CD8-positive, alpha-beta memory T cell (primary cell): ENCODE measurements around the gene MARCHF2. TPM values are rescaled to one million over a fixed set of nuclear protein-coding genes. Genes with fewer than 3 reads are reported as not detected.
A peak's percentile ranks its signal among the peaks of the same experiment; 100 is the strongest.

Experiments used
- CTCF ChIA-PET: fragments of 350-600 bp; sonication (Branson Sonifier 250); formaldehyde crosslinking; loops from one replicate; lab custom pipeline; 2021; ENCODE audit warnings: antibody characterized with exemption; lab: Charles Lee
- POLR2A ChIA-PET: fragments of 350-600 bp; sonication (Branson Sonifier 250); formaldehyde crosslinking; loops from one replicate; lab custom pipeline; 2021; ENCODE audit warnings: antibody characterized with exemption; lab: Charles Lee
- DNase-seq, 5 donors: peaks; one replicate each; pipeline versions ENCODE4 v3.0.0 to v3.0.0-alpha.2; 2020 to 2022; ENCODE audit warnings: mixed read lengths in 1 of 5
- H3K27ac ChIP-seq: one replicate; pipeline ENCODE4 v1.7.0; 2013; ENCODE audit warnings: low read depth, mild to moderate bottlenecking, low read length, moderate library complexity
- H3K27me3 ChIP-seq: 2 replicates; pipeline ENCODE4 v1.7.0; 2013; ENCODE audit warnings: low read length, mild to moderate bottlenecking; ENCODE audit not compliant: insufficient read depth, poor library complexity, severe bottlenecking
- H3K36me3 ChIP-seq: 2 replicates; pipeline ENCODE4 v1.7.0; 2013; ENCODE audit warnings: mild to moderate bottlenecking, low read length, moderate library complexity; ENCODE audit not compliant: insufficient read depth
- H3K4me1 ChIP-seq: 2 replicates; pipeline ENCODE4 v1.7.0; 2013; ENCODE audit warnings: mild to moderate bottlenecking, low read length, moderate library complexity; ENCODE audit not compliant: insufficient read depth
- H3K4me3 ChIP-seq: 2 replicates; pipeline ENCODE4 v1.7.0; 2013; ENCODE audit warnings: mild to moderate bottlenecking, low read length
- H3K9me3 ChIP-seq: 2 replicates; pipeline ENCODE4 v1.7.0; 2013; ENCODE audit warnings: mild to moderate bottlenecking, low read length
- H3K27ac Mint-ChIP-seq, 8 donors: one replicate each; pipeline ENCODE4 v1.8.0; 2020 to 2021; ENCODE audit warnings: mixed read lengths in 8 of 8, mild to moderate bottlenecking in 6 of 8, inconsistent platforms in 3 of 8, moderate library complexity in 3 of 8
- H3K27me3 Mint-ChIP-seq, 2 donors: one replicate each; pipeline ENCODE4 v1.8.0; 2020 to 2021; ENCODE audit warnings: mixed read lengths in 2 of 2, mild to moderate bottlenecking in 1 of 2, moderate library complexity in 1 of 2
- H3K36me3 Mint-ChIP-seq, 3 donors: one replicate each; pipeline ENCODE4 v1.8.0; 2020 to 2021; ENCODE audit warnings: mixed read lengths in 3 of 3, inconsistent platforms in 1 of 3, mild to moderate bottlenecking in 1 of 3
- H3K4me1 Mint-ChIP-seq, 3 donors: one replicate each; pipeline ENCODE4 v1.8.0; 2020 to 2021; ENCODE audit warnings: mixed read lengths in 3 of 3, inconsistent platforms in 1 of 3, mild to moderate bottlenecking in 1 of 3
- H3K4me3 Mint-ChIP-seq, 7 donors: one replicate each; pipeline ENCODE4 v1.8.0; 2020 to 2021; ENCODE audit warnings: mixed read lengths in 7 of 7, mild to moderate bottlenecking in 6 of 7, moderate library complexity in 4 of 7, inconsistent platforms in 2 of 7
- H3K9me3 Mint-ChIP-seq, 5 donors: one replicate each; pipeline ENCODE4 v1.8.0; 2020 to 2022; ENCODE audit warnings: mixed read lengths in 5 of 5, mild to moderate bottlenecking in 3 of 5, moderate library complexity in 2 of 5, inconsistent platforms in 1 of 5
- polyA plus RNA-seq: library from polyadenylated mRNA; unstranded; fragments of 300-500 nt; fragmentation: Illumina TruSeq; gene quantifications from one replicate; pipeline ENCODE4 v1.2.3, GENCODE V29; 2021
- total RNA-seq, 2 experiments: library from RNA; stranded (reverse); gene quantifications; one replicate each; pipeline ENCODE4 v1.2.3, GENCODE V29; 2021

Gene MARCHF2
- total and polyA plus RNA-seq, 3 experiments from 2014 or later: 13.1 to 51.0 (median 14.1) TPM

DNA sequence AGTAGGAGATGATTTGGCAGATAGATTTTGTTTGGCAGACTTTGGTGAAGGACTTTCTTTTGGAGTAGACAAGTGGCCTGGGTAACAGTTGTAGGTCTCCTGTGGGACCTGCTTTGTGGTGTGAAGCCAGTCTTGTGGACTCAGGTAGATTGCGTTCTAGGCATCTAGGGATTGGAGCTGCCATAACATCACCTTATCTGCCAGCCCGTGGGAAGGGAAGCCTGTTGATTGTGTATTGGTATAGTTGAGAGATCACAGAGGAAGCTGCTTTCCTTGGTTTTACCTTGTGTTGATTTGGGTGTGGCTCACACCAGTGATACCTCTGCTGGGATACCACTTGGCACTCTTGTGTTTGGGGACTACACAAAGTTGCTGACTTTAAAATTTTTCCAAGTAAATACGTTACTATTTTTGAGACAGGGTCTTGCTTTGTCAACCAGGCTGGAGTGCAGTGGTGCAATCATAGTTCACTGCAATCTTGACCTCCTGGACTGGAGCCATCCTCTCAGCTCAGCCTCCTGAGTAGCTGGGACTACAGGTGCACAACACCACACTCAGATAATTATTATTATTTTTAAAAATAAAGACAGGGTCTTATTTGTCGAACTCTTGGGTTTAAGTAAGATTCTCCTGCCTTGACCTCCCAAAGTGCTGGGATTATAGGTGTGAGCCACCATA lies 39.5 kb downstream of the MARCHF2 start:
- Mint-ChIP-seq H3K36me3 (peaks cover 0 to 74% (median 11%) of the 10 kb centered on the region in 3 donors), H3K27me3 (no peaks in the 10 kb centered on the region), H3K27ac (peak overlapping the region in 7 of 8 donors; percentile 9 to 76 (median 63)), H3K4me1 (peaks cover 79 to 95% (median 89%) of the 10 kb centered on the region in 3 donors), H3K9me3 (no peaks in the 10 kb centered on the region), H3K4me3 (peak overlapping the region in 6 of 7 donors; percentile 12 to 79 (median 58))
- H3K27ac ChIP-seq: no peak overlapping the region
- H3K36me3 ChIP-seq: peaks cover 33% of the 10 kb centered on the region
- no peaks in the 10 kb centered on the region for H3K27me3 ChIP-seq
- H3K4me1 ChIP-seq: peaks cover 67% of the 10 kb centered on the region
- CTCF ChIA-PET: no interaction called here
- no peak overlapping the region for H3K4me3 ChIP-seq
- no peaks in the 10 kb centered on the region for H3K9me3 ChIP-seq
- DNase-seq: no peak
- POLR2A ChIA-PET: no interaction called here

DNA sequence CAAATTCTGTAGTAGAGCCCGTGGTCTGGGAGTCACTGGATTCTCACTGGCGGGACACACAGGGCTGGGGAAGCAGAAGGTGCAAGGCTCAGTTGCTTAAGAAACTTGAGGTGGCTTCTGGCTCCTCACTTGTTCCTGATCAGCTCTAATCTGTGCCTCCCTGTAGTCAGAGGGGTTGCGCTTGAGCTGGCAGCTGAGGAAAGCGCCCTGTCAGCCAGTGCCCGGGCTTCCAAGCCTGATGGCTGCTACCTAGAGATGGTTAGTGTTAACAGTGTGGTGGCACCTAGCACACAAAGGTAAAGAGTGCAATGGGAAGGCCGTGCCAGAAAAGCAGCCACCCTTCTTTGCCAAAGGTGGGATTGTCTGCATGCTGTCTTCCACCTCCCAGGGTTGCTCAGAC lies 40.5 kb downstream of the MARCHF2 start:
- Mint-ChIP-seq H3K4me3 (peak overlapping the region in 4 of 7 donors; percentile 20 to 67 (median 50)), H3K36me3 (peaks cover 0 to 79% (median 11%) of the 10 kb centered on the region in 3 donors), H3K27ac (peak overlapping the region in 1 of 8 donors; percentile 72), H3K27me3 (no peaks in the 10 kb centered on the region), H3K4me1 (peaks cover 83 to 96% (median 90%) of the 10 kb centered on the region in 3 donors), H3K9me3 (no peaks in the 10 kb centered on the region)
- H3K4me3 ChIP-seq: no peak overlapping the region
- peaks cover 65% of the 10 kb centered on the region for H3K4me1 ChIP-seq
- no peak overlapping the region for H3K27ac ChIP-seq
- no peak for DNase-seq
- H3K9me3 ChIP-seq: no peaks in the 10 kb centered on the region
- ChIA-PET CTCF (no interaction called here), POLR2A (no interaction called here)
- H3K27me3 ChIP-seq: no peaks in the 10 kb centered on the region
- peaks cover 33% of the 10 kb centered on the region for H3K36me3 ChIP-seq

DNA sequence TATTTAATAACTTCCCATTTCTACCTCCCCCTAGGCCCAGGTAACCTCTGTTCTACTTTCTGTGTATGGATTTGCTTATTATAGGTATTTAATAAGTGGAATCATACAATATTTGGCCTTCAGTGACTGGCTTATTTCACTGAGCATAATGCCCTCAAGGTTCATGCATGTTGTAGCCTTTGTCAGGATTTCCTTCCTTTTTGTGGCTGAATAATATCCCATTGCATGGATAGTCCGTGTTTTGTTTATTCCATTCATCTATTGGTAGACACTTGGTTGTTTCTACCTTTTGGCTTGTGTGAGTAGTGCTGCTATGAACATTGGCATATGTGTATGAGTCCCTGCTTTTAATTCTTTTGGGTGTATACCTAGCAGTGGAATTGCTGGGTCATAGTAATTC lies 41.1 kb downstream of the MARCHF2 start:
- H3K4me1 ChIP-seq: peaks cover 60% of the 10 kb centered on the region
- H3K4me3 Mint-ChIP-seq: peak overlapping the region in 1 of 7 donors; percentile 10
- no peak overlapping the region for H3K4me3 ChIP-seq
- H3K36me3 ChIP-seq: peaks cover 33% of the 10 kb centered on the region
- no peaks in the 10 kb centered on the region for H3K9me3 Mint-ChIP-seq
- no peak overlapping the region for H3K27ac ChIP-seq
- H3K27me3 ChIP-seq: no peaks in the 10 kb centered on the region
- H3K36me3 Mint-ChIP-seq: peaks cover 0 to 82% (median 11%) of the 10 kb centered on the region in 3 donors
- ChIA-PET CTCF (no interaction called here), POLR2A (no interaction called here)
- H3K4me1 Mint-ChIP-seq: peaks cover 84 to 96% (median 90%) of the 10 kb centered on the region in 3 donors
- H3K27ac Mint-ChIP-seq: peak overlapping the region in 2 of 8 donors; percentile 5 to 25
- no peak for DNase-seq
- H3K27me3 Mint-ChIP-seq: no peaks in the 10 kb centered on the region
- no peaks in the 10 kb centered on the region for H3K9me3 ChIP-seq

GRCh38 chr19:8455018-8455417 lies 41.9 kb downstream of the MARCHF2 start:
- H3K4me1 ChIP-seq: peaks cover 58% of the 10 kb centered on the region
- Mint-ChIP-seq H3K36me3 (peaks cover 0 to 86% (median 11%) of the 10 kb centered on the region in 3 donors), H3K9me3 (no peaks in the 10 kb centered on the region), H3K4me1 (peaks cover 86 to 98% (median 92%) of the 10 kb centered on the region in 3 donors), H3K4me3 (peak overlapping the region in 2 of 7 donors; percentile 10 to 14), H3K27ac (peak overlapping the region in 4 of 8 donors; percentile 4 to 40 (median 12)), H3K27me3 (no peaks in the 10 kb centered on the region)
- H3K36me3 ChIP-seq: peaks cover 37% of the 10 kb centered on the region
- POLR2A ChIA-PET: no interaction called here
- DNase-seq: no peak
- H3K9me3 ChIP-seq: no peaks in the 10 kb centered on the region
- no peaks in the 10 kb centered on the region for H3K27me3 ChIP-seq
- CTCF ChIA-PET: no interaction called here
- H3K27ac ChIP-seq: no peak overlapping the region
- no peak overlapping the region for H3K4me3 ChIP-seq

GRCh38 chr19:8456064-8456463 lies 43.0 kb downstream of the MARCHF2 start:
- Mint-ChIP-seq H3K4me3 (peak overlapping the region in 3 of 7 donors; percentile 5 to 77 (median 15)), H3K9me3 (no peaks in the 10 kb centered on the region), H3K36me3 (peaks cover 0 to 94% (median 11%) of the 10 kb centered on the region in 3 donors), H3K27me3 (no peaks in the 10 kb centered on the region), H3K4me1 (peaks cover 91 to 100% (median 98%) of the 10 kb centered on the region in 3 donors), H3K27ac (peak overlapping the region in 1 of 8 donors; percentile 41)
- DNase-seq: no peak
- POLR2A ChIA-PET: interaction anchor here (0.6 to 0.7 kb wide), 3 partner anchors 35 to 140 kb away, joined by 3 to 5 read pairs (median 3); no protein-coding TSS in a partner anchor
- Histone ChIP-seq H3K4me3 (no peak overlapping the region), H3K27me3 (no peaks in the 10 kb centered on the region), H3K4me1 (peaks cover 63% of the 10 kb centered on the region), H3K36me3 (peaks cover 42% of the 10 kb centered on the region), H3K27ac (no peak overlapping the region), H3K9me3 (no peaks in the 10 kb centered on the region)
- CTCF ChIA-PET: interaction anchor here (1.1 to 1.2 kb wide), 3 partner anchors 9 to 102 kb away, joined by 3 to 4 read pairs (median 3); no protein-coding TSS in a partner anchor

- peaks cover 0 to 92% (median 11%) of the 10 kb centered on the region in 3 donors for H3K36me3 Mint-ChIP-seq
- no peaks in the 10 kb centered on the region for H3K9me3 Mint-ChIP-seq
- H3K27ac Mint-ChIP-seq: peak overlapping the region in 2 of 8 donors; percentile 7 to 10
- no peak for DNase-seq
- H3K4me1 ChIP-seq: peaks cover 62% of the 10 kb centered on the region
- H3K9me3 ChIP-seq: no peaks in the 10 kb centered on the region
- no peak overlapping the region for H3K4me3 Mint-ChIP-seq
- no peaks in the 10 kb centered on the region for H3K27me3 ChIP-seq
- H3K27me3 Mint-ChIP-seq: no peaks in the 10 kb centered on the region
- ChIA-PET POLR2A (interaction anchor here (1.0 kb wide), 1 partner anchor 13 kb away, joined by 3 read pairs; the partner anchor contains the start of gene HNRNPM), CTCF (no interaction called here)
- H3K4me1 Mint-ChIP-seq: peaks cover 89 to 99% (median 98%) of the 10 kb centered on the region in 3 donors
- no peak overlapping the region for H3K4me3 ChIP-seq
- H3K36me3 ChIP-seq: peaks cover 39% of the 10 kb centered on the region
- no peak overlapping the region for H3K27ac ChIP-seq
Measured at GRCh38 chr19:8457209-8457608, 44.1 kb downstream of the MARCHF2 start.

- Histone ChIP-seq H3K27me3 (no peaks in the 10 kb centered on the region), H3K4me1 (peaks cover 56% of the 10 kb centered on the region), H3K9me3 (no peaks in the 10 kb centered on the region), H3K36me3 (peaks cover 37% of the 10 kb centered on the region), H3K4me3 (no peak overlapping the region), H3K27ac (no peak overlapping the region)
- DNase-seq: no peak
- ChIA-PET POLR2A (no interaction called here), CTCF (no interaction called here)
- no peaks in the 10 kb centered on the region for H3K9me3 Mint-ChIP-seq
- H3K36me3 Mint-ChIP-seq: peaks cover 0 to 94% (median 9%) of the 10 kb centered on the region in 3 donors
- no peaks in the 10 kb centered on the region for H3K27me3 Mint-ChIP-seq
- peak overlapping the region in 3 of 8 donors; percentile 7 to 47 (median 36) for H3K27ac Mint-ChIP-seq
- peaks cover 86 to 99% (median 99%) of the 10 kb centered on the region in 3 donors for H3K4me1 Mint-ChIP-seq
- H3K4me3 Mint-ChIP-seq: peak overlapping the region in 1 of 7 donors; percentile 7
Measured at GRCh38 chr19:8457827-8458226, 44.7 kb downstream of the MARCHF2 start.

- H3K27ac Mint-ChIP-seq: peak overlapping the region in 5 of 8 donors; percentile 7 to 62 (median 54)
- H3K9me3 Mint-ChIP-seq: no peaks in the 10 kb centered on the region
- peak overlapping the region in 2 of 7 donors; percentile 7 to 29 for H3K4me3 Mint-ChIP-seq
- Histone ChIP-seq H3K9me3 (no peaks in the 10 kb centered on the region), H3K27ac (no peak overlapping the region), H3K4me1 (peaks cover 50% of the 10 kb centered on the region), H3K27me3 (no peaks in the 10 kb centered on the region), H3K4me3 (no peak overlapping the region), H3K36me3 (peaks cover 42% of the 10 kb centered on the region)
- H3K27me3 Mint-ChIP-seq: no peaks in the 10 kb centered on the region
- H3K4me1 Mint-ChIP-seq: peaks cover 87 to 100% (median 97%) of the 10 kb centered on the region in 3 donors
- peaks cover 0 to 95% (median 10%) of the 10 kb centered on the region in 3 donors for H3K36me3 Mint-ChIP-seq
- no peak for DNase-seq
- CTCF ChIA-PET: no interaction called here
- POLR2A ChIA-PET: no interaction called here
Measured at GRCh38 chr19:8458380-8458779, 45.3 kb downstream of the MARCHF2 start.
